H1 (cell line): ENCODE data around the gene ACVRL1. TPM values are rescaled to one million over a fixed set of nuclear protein-coding genes. Genes with fewer than 3 reads are reported as not detected.

Experiments
- CHD7 ChIP-seq: fragments of 300-600 bp; sonication (generic); IDR thresholded peaks from 2 replicates; pipeline ENCODE4 v1.7.1; 2012; ENCODE audit warnings: low read length, moderate library complexity, mild to moderate bottlenecking, inconsistent platforms; ENCODE audit not compliant: insufficient replicate concordance
- polyA plus RNA-seq, 7 experiments: library from polyadenylated mRNA; depleted of rRNA in 3 of 7; stranded (reverse) in 5 of 7; unstranded in 2 of 7; fragments of >200 nt in 5 of 7; fragments of 200-250 nt in 2 of 7; gene quantifications; 1 replicate in 5 of 7; 2 replicates in 1 of 7; 4 replicates in 1 of 7; pipeline versions ENCODE4 v1.2.1 to v1.2.3, GENCODE V29; 2011 to 2013; ENCODE audit warnings: missing spikeins in 2 of 7, mixed read lengths in 2 of 7
- total RNA-seq: library from RNA; stranded (reverse); fragmentation: NEBNext Ultra II Directional; extraction: Animal tissue kit (Norgen Biotek cat#: 25700); gene quantifications from 2 replicates; pipeline ENCODE4 v1.2.1, GENCODE V29; 2021

The ACVRL1 gene
- total and polyA plus RNA-seq, 2 of the 8 experiments (the other 6 are each of a cell fraction or from before 2014, with no cell fraction given): 0.09 to 0.35 TPM

GRCh38 chr12:51942501-51943000, 35.2 kb downstream of the ACVRL1 start (continued):
- TF ChIP-seq CHD7: no peak
- TF ChIP-seq, all 59 proteins: peak for 0
